Gastroesophageal sphincter (tissue), 3 donors: ENCODE data around the gene PYCARD.

Experiments
- CTCF ChIP-seq, 4 experiments: fragments of 200-600 bp in 2 of 4; fragments of 450-650 bp in 2 of 4; sonication (generic) in 1 of 4; IDR thresholded peaks; one replicate each; pipeline ENCODE4 v1.5.1; 2017 to 2019; ENCODE audit warnings: antibody characterized with exemption in 4 of 4, mild to moderate bottlenecking in 2 of 4, moderate library complexity in 2 of 4
- EP300 ChIP-seq: sonication (generic); formaldehyde crosslinking; IDR thresholded peaks from one replicate; pipeline ENCODE4 v1.6.1; 2017; ENCODE audit warnings: antibody characterized with exemption, mild to moderate bottlenecking
- POLR2A ChIP-seq, 2 donors: fragments of 450-650 bp; IDR thresholded peaks; one replicate each; pipeline ENCODE4 v1.6.1; 2017; ENCODE audit warnings: antibody characterized with exemption in 2 of 2, mild to moderate bottlenecking in 2 of 2, moderate library complexity in 1 of 2
- POLR2AphosphoS5 ChIP-seq: sonication (generic); formaldehyde crosslinking; IDR thresholded peaks from one replicate; pipeline ENCODE4 v1.6.1; 2017; ENCODE audit warnings: antibody characterized with exemption

- no peak for TF ChIP-seq CTCF (IDR thresholded peaks at IDR 0.05)
- TF ChIP-seq POLR2A (IDR thresholded peaks at IDR 0.05): peak; percentile 28 to 31
- TF ChIP-seq EP300: no peak
- no peak for TF ChIP-seq POLR2AphosphoS5
These were observed at the start of gene PYCARD for GRCh38 chr16:31202414-31203375.
